ENCODE data around the gene SCN10A.

DNA sequence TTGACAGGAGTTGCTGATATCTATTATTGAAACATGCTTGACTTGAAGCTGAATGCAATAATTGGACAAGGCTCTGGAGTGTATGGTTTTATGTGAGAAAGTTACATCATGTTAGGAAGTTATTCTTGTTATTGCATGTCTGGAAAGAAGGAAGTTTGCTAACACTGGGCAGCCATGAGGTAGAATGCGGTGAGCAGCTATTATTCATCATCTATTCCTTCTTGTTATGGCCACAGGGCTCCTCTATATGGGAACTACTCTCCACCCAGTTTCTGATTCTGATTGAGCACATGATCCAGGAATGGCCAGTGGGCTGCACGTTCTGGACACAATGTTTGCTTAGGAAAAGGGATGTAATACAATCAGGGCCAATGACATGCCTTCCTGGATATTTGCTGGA, 128.7 kb downstream of the SCN10A start:
- TF ChIP-seq, protein P1, sequence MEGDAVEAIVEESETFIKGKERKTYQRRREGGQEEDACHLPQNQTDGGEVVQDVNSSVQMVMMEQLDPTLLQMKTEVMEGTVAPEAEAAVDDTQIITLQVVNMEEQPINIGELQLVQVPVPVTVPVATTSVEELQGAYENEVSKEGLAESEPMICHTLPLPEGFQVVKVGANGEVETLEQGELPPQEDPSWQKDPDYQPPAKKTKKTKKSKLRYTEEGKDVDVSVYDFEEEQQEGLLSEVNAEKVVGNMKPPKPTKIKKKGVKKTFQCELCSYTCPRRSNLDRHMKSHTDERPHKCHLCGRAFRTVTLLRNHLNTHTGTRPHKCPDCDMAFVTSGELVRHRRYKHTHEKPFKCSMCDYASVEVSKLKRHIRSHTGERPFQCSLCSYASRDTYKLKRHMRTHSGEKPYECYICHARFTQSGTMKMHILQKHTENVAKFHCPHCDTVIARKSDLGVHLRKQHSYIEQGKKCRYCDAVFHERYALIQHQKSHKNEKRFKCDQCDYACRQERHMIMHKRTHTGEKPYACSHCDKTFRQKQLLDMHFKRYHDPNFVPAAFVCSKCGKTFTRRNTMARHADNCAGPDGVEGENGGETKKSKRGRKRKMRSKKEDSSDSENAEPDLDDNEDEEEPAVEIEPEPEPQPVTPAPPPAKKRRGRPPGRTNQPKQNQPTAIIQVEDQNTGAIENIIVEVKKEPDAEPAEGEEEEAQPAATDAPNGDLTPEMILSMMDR (conservative IDR thresholded peaks at IDR 0.05) = no peak
- no peak for TF ChIP-seq ZFX (IDR thresholded peaks at IDR 0.05)

All from C4-2B (cell line).